IMR-90 (cell line): Measurements from ENCODE around the gene ARHGEF4. TPM values are rescaled to one million over a fixed set of nuclear protein-coding genes. Genes with fewer than 3 reads are reported as not detected.

Source experiments
- ATAC-seq: fragments of 200-7000 bp; cut with Tn5 transposase; 2 replicates; pipeline ENCODE4 v1.9.1; 2020; ENCODE audit warnings: low read depth, mild to moderate bottlenecking, moderate library complexity
- BruUV-seq: library from RNA; stranded (reverse); fragments of 400-500 nt; replicated peaks from 2 replicates; lab custom pipeline; 2021; lab: Mats Ljungman, UMichigan
- CTCF ChIA-PET: fragments of 300-600 bp; formaldehyde crosslinking; extraction: SDS; loops from one replicate; lab custom pipeline; 2021; ENCODE audit warnings: antibody characterized with exemption; lab: Yijun Ruan, JAX
- POLR2A ChIA-PET: fragments of 300-600 bp; sonication (Branson Sonifier 250); formaldehyde crosslinking; loops from one replicate; lab custom pipeline; 2022; ENCODE audit warnings: antibody characterized with exemption; ENCODE audit not compliant: unreplicated experiment; lab: Charles Lee
- DNase-seq: peaks from one replicate; pipeline ENCODE4 v3.0.0; 2013
- H2AFZ ChIP-seq: replicated peaks from 2 replicates; pipeline ENCODE3; 2013; ENCODE audit warnings: low read length, mild to moderate bottlenecking; ENCODE audit not compliant: poor library complexity
- H2AK5ac ChIP-seq: 2 replicates; pipeline ENCODE4 v1.6.1; 2013; ENCODE audit warnings: low read depth, low read length, inconsistent platforms
- H2AK9ac ChIP-seq: replicated peaks from 2 replicates; pipeline ENCODE3; 2013; ENCODE audit warnings: mild to moderate bottlenecking, low read depth, low read length, moderate library complexity; ENCODE audit not compliant: poor library complexity
- H2BK120ac ChIP-seq: 2 replicates; pipeline ENCODE4 v1.6.1; 2013; ENCODE audit warnings: low read depth, low read length, inconsistent platforms
- H2BK15ac ChIP-seq: 3 replicates; pipeline ENCODE4 v1.6.1; 2013; ENCODE audit warnings: low read depth, low read length, inconsistent platforms
- H2BK20ac ChIP-seq: 2 replicates; pipeline ENCODE4 v1.6.1; 2013; ENCODE audit warnings: low read depth, mild to moderate bottlenecking, inconsistent platforms, low read length, moderate library complexity
- H2BK5ac ChIP-seq: 2 replicates; pipeline ENCODE4 v1.6.1; 2013; ENCODE audit warnings: mild to moderate bottlenecking, low read depth, low read length, inconsistent platforms; ENCODE audit not compliant: poor library complexity, severe bottlenecking
- H3K14ac ChIP-seq: replicated peaks from 2 replicates; pipeline ENCODE4 v1.6.1; 2013; ENCODE audit warnings: low read depth, low read length, inconsistent platforms
- H3K18ac ChIP-seq: 2 replicates; pipeline ENCODE4 v1.6.1; 2013; ENCODE audit warnings: low read depth, low read length, control low read depth
- H3K23ac ChIP-seq: 2 replicates; pipeline ENCODE4 v1.6.1; 2013; ENCODE audit warnings: low read depth, low read length, inconsistent platforms
- H3K27ac ChIP-seq: 2 replicates; pipeline ENCODE4 v1.5.1; 2013; ENCODE audit warnings: mild to moderate bottlenecking, control low read depth, low read length; ENCODE audit not compliant: insufficient read depth
- H3K27me3 ChIP-seq: 2 replicates; pipeline ENCODE4 v1.6.1; 2013; ENCODE audit warnings: low read length; ENCODE audit not compliant: control insufficient read depth, insufficient read depth
- H3K36me3 ChIP-seq: 2 replicates; pipeline ENCODE4 v1.6.1; 2013; ENCODE audit warnings: low read length, mixed read lengths; ENCODE audit not compliant: control insufficient read depth, insufficient read depth
- H3K4ac ChIP-seq: 2 replicates; pipeline ENCODE4 v1.6.1; 2013; ENCODE audit warnings: low read depth, low read length, inconsistent platforms
- H3K4me1 ChIP-seq: 2 replicates; pipeline ENCODE4 v1.6.1; 2013; ENCODE audit warnings: low read length, mixed read lengths; ENCODE audit not compliant: control insufficient read depth, insufficient read depth
- H3K4me2 ChIP-seq: 2 replicates; pipeline ENCODE4 v1.6.1; 2013; ENCODE audit warnings: low read depth, mild to moderate bottlenecking, control low read depth, low read length, moderate library complexity
- H3K4me3 ChIP-seq: 2 replicates; pipeline ENCODE4 v1.5.1; 2013; ENCODE audit warnings: low read depth, mild to moderate bottlenecking, control low read depth, low read length, moderate library complexity; ENCODE audit not compliant: insufficient read depth
- H3K56ac ChIP-seq: 2 replicates; pipeline ENCODE4 v1.6.1; 2013; ENCODE audit warnings: low read length, inconsistent platforms; ENCODE audit not compliant: insufficient read depth; ENCODE audit errors: extremely low read depth
- H3K79me1 ChIP-seq, 2 experiments: 2 replicates each; pipeline ENCODE4 v1.6.1; 2013; ENCODE audit warnings: low read length in 2 of 2, inconsistent platforms in 1 of 2, low read depth in 1 of 2
- H3K9ac ChIP-seq: 2 replicates; pipeline ENCODE4 v1.6.1; 2013; ENCODE audit warnings: low read depth, low read length, control low read depth
- H3K9me1 ChIP-seq: 2 replicates; pipeline ENCODE4 v1.6.1; 2013; ENCODE audit warnings: low read length, inconsistent platforms; ENCODE audit not compliant: insufficient read depth
- H3K9me3 ChIP-seq: 2 replicates; pipeline ENCODE4 v1.6.1; 2013; ENCODE audit warnings: low read length; ENCODE audit not compliant: control insufficient read depth, insufficient read depth
- H4K20me1 ChIP-seq: 2 replicates; pipeline ENCODE4 v1.6.1; 2013; ENCODE audit warnings: low read length, inconsistent platforms; ENCODE audit not compliant: insufficient read depth
- H4K5ac ChIP-seq: 2 replicates; pipeline ENCODE4 v1.6.1; 2013; ENCODE audit warnings: mild to moderate bottlenecking, low read depth, low read length, control low read depth
- H4K8ac ChIP-seq, 2 experiments: 2 replicates each; pipeline ENCODE4 v1.6.1; 2013; ENCODE audit warnings: low read depth in 2 of 2, low read length in 2 of 2, control low read depth in 1 of 2, inconsistent platforms in 1 of 2
- H4K91ac ChIP-seq: 2 replicates; pipeline ENCODE4 v1.6.1; 2013; ENCODE audit warnings: low read depth, low read length, inconsistent platforms; ENCODE audit not compliant: insufficient read depth
- POLR2A ChIP-seq: IDR thresholded peaks from 2 replicates; pipeline ENCODE4 v1.6.1; 2012; ENCODE audit warnings: mild to moderate bottlenecking, low read depth, low read length
- RCOR1 ChIP-seq: IDR thresholded peaks from 2 replicates; pipeline ENCODE4 v1.6.1; 2012; ENCODE audit warnings: mild to moderate bottlenecking, low read length, improper control_type of control experiment; ENCODE audit not compliant: insufficient replicate concordance
- WGBS, 2 experiments: methylation state at CpG; one replicate each; pipeline versions ENCODE4 v1.1.5 to v1.1.7; 2013; ENCODE audit warnings: missing lambda C conversion rate in 2 of 2; ENCODE audit not compliant: insufficient read length in 1 of 2; ENCODE audit errors: extremely low coverage in 2 of 2; 5-methylcytosine and 5-hydroxymethylcytosine counted together
- dilution Hi-C: fragments of 300-500 bp; cut with HindIII; formaldehyde crosslinking; loops from one replicate; pipeline ENCODE4 v1.14.3; 2018; ENCODE audit warnings: low sequenced_read_pairs; ENCODE audit not compliant: unreplicated experiment
- in situ Hi-C: fragments of 300-500 bp; cut with MboI; formaldehyde crosslinking; loops from 3 replicates; pipeline ENCODE4 v1.14.3; 2019; ENCODE audit warnings: low sequenced_read_pairs, inconsistent platforms, mixed read lengths
- intact Hi-C: fragments of 100-400 bp; cut with micrococcal nuclease; formaldehyde crosslinking; loops from 2 replicates; pipeline ENCODE4 v1.10.0; 2022
- polyA plus RNA-seq, 3 experiments: library from polyadenylated mRNA; depleted of rRNA; stranded (reverse); fragments of >200 nt; gene quantifications; 2 replicates each; pipeline ENCODE4 v1.2.3, GENCODE V29; 2012; ENCODE audit warnings: low replicate concordance in 1 of 3
- total RNA-seq: library from RNA; depleted of rRNA; stranded (reverse); fragments of >200 nt; gene quantifications from 2 replicates; pipeline ENCODE4 v1.2.3, GENCODE V29; 2012

Gene ARHGEF4
- total and polyA plus RNA-seq, 2 of the 4 experiments (the other 2 are of a cell fraction): 2.7 to 5.0 TPM

- Histone ChIP-seq H2BK120ac (no peak overlapping the region), H3K79me1 (no peaks in the 10 kb centered on the region), H3K36me3 (no peaks in the 10 kb centered on the region), H3K18ac (no peak overlapping the region), H3K4me1 (no peaks in the 10 kb centered on the region), H3K9me1 (no peaks in the 10 kb centered on the region), H2BK20ac (no peak overlapping the region), H4K20me1 (no peaks in the 10 kb centered on the region), H3K27me3 (no peaks in the 10 kb centered on the region; the same call in 1 of the 2 replicates), H3K4me2 (no peak overlapping the region), H4K91ac (no peak overlapping the region), H3K56ac (no peak overlapping the region), H4K8ac (no peak overlapping the region), H2AK9ac (no peak overlapping the region), H3K4me3 (no peak overlapping the region), H4K5ac (no peak overlapping the region), H2BK5ac (no peak overlapping the region), H3K4ac (no peak overlapping the region), H3K9ac (no peak overlapping the region), H2AFZ (no peak overlapping the region), H2BK15ac (no peak overlapping the region), H3K27ac (no peak overlapping the region), H3K9me3 (no peaks in the 10 kb centered on the region), H3K14ac (no peak overlapping the region), H2AK5ac (no peak overlapping the region), H3K23ac (no peak overlapping the region)
- POLR2A ChIA-PET: no interaction called here
- no peak for TF ChIP-seq RCOR1
- no peak for TF ChIP-seq POLR2A
- no TSS peak for BruUV-seq
- 90% methylated on average over 4 of the region's 15 CpGs; no CpG with 5 or more reads in 1 of the 2 experiments for WGBS, 2 experiments
- CTCF ChIA-PET: interaction anchor here (0.7 kb wide), 1 partner anchor 17 kb away, joined by 3 read pairs; no protein-coding TSS in a partner anchor
- DNase-seq: no peak
- intact Hi-C loops: no loop called here
- no peak for ATAC-seq
- dilution Hi-C loops: no loop called here
- in situ Hi-C loops: no loop called here
Observed at GRCh38 chr2:130814931-130815680, 21.6 kb upstream of the ARHGEF4 start.
